ENCODE results near the gene CEP112. TPM values are rescaled to one million over a fixed set of nuclear protein-coding genes. Genes with fewer than 3 reads are reported as not detected.

The CEP112 gene
- total and polyA plus RNA-seq, 2 of the 4 experiments (the other 2 are of a cell fraction), result 2.5 to 5.6 TPM

DNA sequence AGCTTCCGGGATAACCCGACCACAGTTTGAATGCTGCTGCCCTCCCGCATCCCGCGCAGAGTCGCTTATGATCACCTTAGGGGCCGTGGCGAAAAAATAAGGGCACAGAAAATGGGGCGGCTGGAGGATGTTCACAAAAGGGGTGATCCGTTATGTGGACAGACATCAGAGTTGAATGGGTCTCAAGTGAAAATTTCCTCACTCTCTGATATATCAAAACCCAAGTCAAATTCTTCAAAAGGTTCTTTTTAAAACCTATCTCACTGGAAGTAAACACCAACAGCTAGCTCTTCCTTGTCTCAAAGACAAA is 400 bp upstream of the CEP112 start:
- Histone ChIP-seq H3K14ac (replicated peaks; ENCODE audit: low read depth, low read length) (no peak overlapping the region), H4K8ac (ENCODE audit: low read depth in 2 of 2, low read length in 2 of 2) (peak overlapping the region in 1 of 2 experiments; percentile 30; a peak in 1 of 4 replicates), H3K4me1 (ENCODE audit: control insufficient read depth, insufficient read depth, low read length) (peaks cover 7% of the 10 kb centered on the region), H2BK15ac (ENCODE audit: low read depth, low read length) (no peak overlapping the region), H2AFZ (replicated peaks; ENCODE audit: low read length, poor library complexity) (peak overlapping the region; percentile 95), H3K4me2 (ENCODE audit: low read depth, low read length) (peak overlapping the region; percentile 72), H3K27me3 (ENCODE audit: control insufficient read depth, insufficient read depth, low read length) (no peaks in the 10 kb centered on the region), H3K9ac (ENCODE audit: low read depth, low read length) (no peak overlapping the region), H3K18ac (ENCODE audit: low read depth, low read length) (no peak overlapping the region), H3K79me1 (ENCODE audit: low read depth in 1 of 2, low read length in 2 of 2) (peaks cover 0 to 24% of the 10 kb centered on the region in 2 experiments; a peak in 3 of 4 replicates), H3K27ac (ENCODE audit: insufficient read depth, low read length) (no peak overlapping the region), H2AK9ac (replicated peaks; ENCODE audit: low read depth, low read length, poor library complexity) (no peak overlapping the region), H2BK20ac (ENCODE audit: low read depth, low read length) (no peak overlapping the region), H2BK120ac (ENCODE audit: low read depth, low read length) (no peak overlapping the region), H3K9me3 (ENCODE audit: control insufficient read depth, insufficient read depth, low read length) (no peaks in the 10 kb centered on the region), H4K5ac (ENCODE audit: low read depth, low read length) (no peak overlapping the region), H3K23ac (ENCODE audit: low read depth, low read length) (0 out of 2 replicates have a peak overlapping the region, but pooled peaks have one; percentile 23), H2BK5ac (ENCODE audit: low read depth, low read length, poor library complexity, severe bottlenecking) (no peak overlapping the region), H3K4ac (ENCODE audit: low read depth, low read length) (no peak overlapping the region), H3K36me3 (ENCODE audit: control insufficient read depth, insufficient read depth, low read length) (no peaks in the 10 kb centered on the region), H4K91ac (ENCODE audit: insufficient read depth, low read depth, low read length) (no peak overlapping the region), H3K4me3 (ENCODE audit: insufficient read depth, low read depth, low read length) (peak overlapping the region; percentile 62), H3K56ac (ENCODE audit: extremely low read depth, insufficient read depth, low read length) (no peak overlapping the region), H2AK5ac (ENCODE audit: low read depth, low read length) (no peak overlapping the region), H3K9me1 (ENCODE audit: insufficient read depth, low read length) (no peaks in the 10 kb centered on the region), H4K20me1 (ENCODE audit: insufficient read depth, low read length) (no peaks in the 10 kb centered on the region; the same call in 1 of the 2 replicates)
- POLR2A ChIA-PET (ENCODE audit: unreplicated experiment), result no interaction called here
- intact Hi-C loops (cut with micrococcal nuclease), result no loop called here
- in situ Hi-C loops (cut with MboI; ENCODE audit: low sequenced_read_pairs), result loop anchor here (10.0 kb wide), 1 partner anchor 712 kb away; no protein-coding TSS in a partner anchor
- no TSS peak for BruUV-seq (replicated peaks)
- no peak for ATAC-seq (ENCODE audit: low read depth)
- CTCF ChIA-PET, result interaction anchor here (0.6 kb wide), 1 partner anchor 696 kb away, joined by 3 read pairs; no protein-coding TSS in a partner anchor
- DNase-seq, result no peak
- dilution Hi-C loops (cut with HindIII; ENCODE audit: low sequenced_read_pairs, unreplicated experiment), result no loop called here
- no peak for TF ChIP-seq BHLHE40 (IDR thresholded peaks at IDR 0.05; ENCODE audit: low read depth, low read length)
- 0% methylated on average over 2 of the region's 10 CpGs; no CpG with 5 or more reads in 1 of the 2 experiments for WGBS, 2 experiments (ENCODE audit: extremely low coverage in 2 of 2, insufficient read length in 1 of 2)

All from IMR-90 (cell line).